GM12872 (cell line): ENCODE results near the gene HOXA4.

ENCODE experiments used
- TF ChIP-seq, protein P1 (sequence below): IDR thresholded peaks from 3 replicates; pipeline ENCODE4 v1.5.1; 2011; ENCODE audit warnings: low read depth, mild to moderate bottlenecking, low read length, moderate library complexity; ENCODE audit not compliant: insufficient read depth

Gene HOXA4

DNA sequence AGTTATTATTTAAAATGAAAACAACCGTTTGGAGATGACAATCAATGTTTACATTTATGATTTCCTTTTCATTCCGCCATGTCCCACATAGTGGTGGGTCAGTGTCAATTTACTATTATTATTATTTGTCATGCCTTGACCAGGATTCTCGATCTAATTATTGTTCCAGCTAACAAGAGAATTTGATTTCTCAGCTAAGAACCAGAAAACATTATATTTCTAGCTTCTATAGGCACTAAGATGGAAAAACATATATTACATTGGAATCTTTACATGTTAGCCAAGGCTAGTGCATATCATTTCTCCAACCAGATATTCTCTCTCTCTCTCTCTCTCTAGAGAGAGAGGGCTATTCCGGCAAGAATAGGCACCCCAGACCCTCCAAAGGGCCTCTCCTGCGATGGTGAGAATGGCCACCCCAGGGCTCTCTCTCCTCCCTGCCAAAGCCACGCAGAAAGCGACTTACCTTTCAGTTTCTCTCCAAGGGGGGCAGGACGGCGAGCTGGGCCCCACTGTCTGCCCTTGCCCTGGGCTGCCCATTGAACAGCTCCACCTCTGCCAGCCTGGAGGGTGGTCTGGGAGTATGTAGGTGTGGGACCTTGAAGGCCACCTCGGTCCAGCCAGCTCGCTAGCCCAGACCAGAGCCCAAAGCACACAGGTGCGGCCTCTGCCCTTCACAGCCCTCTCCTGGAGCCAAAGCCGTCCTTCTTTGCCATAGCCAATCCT, 19.4 kb upstream of the HOXA4 start:
- TF ChIP-seq, protein P1, sequence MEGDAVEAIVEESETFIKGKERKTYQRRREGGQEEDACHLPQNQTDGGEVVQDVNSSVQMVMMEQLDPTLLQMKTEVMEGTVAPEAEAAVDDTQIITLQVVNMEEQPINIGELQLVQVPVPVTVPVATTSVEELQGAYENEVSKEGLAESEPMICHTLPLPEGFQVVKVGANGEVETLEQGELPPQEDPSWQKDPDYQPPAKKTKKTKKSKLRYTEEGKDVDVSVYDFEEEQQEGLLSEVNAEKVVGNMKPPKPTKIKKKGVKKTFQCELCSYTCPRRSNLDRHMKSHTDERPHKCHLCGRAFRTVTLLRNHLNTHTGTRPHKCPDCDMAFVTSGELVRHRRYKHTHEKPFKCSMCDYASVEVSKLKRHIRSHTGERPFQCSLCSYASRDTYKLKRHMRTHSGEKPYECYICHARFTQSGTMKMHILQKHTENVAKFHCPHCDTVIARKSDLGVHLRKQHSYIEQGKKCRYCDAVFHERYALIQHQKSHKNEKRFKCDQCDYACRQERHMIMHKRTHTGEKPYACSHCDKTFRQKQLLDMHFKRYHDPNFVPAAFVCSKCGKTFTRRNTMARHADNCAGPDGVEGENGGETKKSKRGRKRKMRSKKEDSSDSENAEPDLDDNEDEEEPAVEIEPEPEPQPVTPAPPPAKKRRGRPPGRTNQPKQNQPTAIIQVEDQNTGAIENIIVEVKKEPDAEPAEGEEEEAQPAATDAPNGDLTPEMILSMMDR: no peak

DNA sequence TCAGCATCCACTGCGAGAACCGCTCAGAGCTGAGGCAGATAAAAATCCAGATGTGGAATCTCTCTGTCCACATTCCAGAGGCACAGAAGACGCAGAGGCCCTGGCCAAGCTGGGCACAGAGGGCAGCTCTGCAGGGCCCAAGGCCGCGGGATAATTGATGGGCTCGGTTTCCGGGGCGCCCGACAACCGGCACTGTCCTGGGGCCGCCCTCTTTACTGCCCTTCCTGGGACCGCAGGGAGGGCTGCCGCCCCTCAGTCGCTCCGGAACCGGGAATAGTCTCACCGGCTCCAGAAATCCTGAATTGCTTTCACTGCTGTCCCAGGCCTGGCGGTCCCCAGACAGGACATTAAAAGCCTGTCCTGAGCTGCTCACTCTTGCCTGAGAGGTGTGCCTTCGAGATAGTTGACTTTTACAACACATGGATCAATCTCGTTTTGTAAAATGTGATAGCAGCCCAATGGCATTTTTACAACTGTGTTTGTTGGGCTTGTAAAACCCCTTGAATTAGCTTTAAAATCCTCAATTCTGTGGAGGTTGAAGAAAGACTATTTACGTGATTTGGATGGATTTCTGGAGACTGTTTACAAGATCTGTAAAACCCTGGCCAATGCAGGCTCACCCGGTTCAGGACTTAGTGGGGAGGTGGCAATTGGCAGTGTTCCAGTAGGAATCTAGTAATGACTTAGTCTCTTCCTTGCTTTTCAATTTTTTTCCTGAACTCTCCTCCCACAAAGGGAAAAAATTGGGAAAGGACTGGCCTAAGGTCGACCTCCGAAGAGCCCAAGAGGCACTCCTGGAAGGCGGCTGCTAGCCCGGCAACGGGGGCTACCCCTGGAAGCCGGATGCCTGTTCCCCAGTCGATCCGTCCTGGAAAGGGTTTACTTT, 18.4 kb upstream of the HOXA4 start:
- TF ChIP-seq, protein P1: no peak

DNA sequence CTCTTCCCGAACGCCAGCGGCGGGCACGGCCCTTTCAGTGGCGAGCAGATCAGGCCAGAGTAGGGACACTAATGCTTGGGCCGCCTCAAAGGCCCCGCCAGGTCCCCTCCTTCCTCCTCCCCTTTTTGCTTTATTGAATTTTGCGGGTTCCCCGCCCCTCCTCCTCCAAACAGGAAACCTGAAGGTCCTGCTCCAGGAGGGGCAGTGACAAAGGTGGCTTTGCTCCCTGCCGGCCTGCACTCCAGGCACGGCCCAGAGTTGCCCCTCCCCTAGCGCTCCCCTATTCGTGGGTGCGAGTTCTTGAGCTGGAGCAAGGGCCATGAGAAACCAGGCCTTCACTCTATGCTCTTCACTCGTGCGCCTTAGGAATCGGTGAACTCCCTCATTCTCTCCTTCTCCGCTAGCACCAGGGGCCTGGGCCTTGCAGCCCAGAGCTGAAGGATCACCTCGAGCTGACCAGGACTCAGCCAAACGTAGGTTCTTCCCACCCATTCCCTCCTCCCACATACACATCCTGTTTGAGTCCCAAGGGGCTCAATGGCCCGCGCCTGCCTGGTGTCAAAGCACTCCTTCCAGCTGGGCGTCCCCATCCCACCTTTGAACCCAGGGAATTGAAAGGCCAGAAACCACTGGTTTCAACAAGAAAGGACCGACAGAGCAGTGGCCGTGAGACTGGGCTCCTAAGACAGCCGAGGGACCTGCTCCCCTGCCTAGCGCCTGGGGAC, 17.6 kb upstream of the HOXA4 start:
- TF ChIP-seq, protein P1: no peak

DNA sequence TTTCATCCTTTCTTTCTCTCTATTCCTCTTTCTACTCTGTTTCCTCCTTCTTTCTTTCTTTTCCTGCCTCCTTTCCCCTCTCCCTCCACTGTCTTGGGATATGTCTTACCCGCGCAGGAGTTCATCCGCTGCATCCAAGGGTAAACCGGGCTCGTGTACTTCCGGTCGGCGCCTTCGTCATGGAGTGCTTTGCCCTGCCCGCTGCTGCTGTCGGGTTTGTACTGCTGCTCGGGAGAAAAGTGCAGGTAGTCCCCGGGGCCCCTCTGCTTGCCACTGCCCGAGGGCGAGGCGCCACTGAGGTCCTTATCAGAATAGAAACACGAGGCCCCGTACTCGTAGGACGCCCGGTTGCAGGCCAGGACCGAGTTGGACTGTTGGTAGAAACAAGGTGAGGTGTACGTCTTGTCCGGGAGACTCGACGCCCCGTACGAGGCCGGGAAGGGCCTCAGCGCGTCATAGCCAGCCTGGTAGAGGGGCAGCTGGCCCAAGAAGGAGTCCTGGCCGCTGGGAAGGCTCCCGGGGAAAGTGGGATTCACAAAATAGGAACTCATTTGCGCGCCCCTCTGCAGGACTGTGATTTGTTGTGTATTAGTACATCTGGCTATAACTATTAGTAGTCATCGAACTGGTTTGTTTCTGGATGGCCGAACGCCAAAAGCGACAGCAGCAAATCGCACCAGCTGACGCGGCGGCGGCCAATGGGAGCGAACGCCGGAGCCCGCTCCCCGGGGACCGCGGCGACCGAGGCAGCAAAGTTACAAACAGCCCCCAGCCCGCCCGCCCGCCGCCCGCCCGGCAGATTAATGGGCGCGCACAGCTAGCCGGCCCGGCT, 16.9 kb upstream of the HOXA4 start, which contains the start of gene HOXA6:
TSS of gene HOXA6 (minus strand) at position 576 of the 832 bp plus-strand sequence. CDS start at position 551, 25 bp downstream.
- TF ChIP-seq, protein P1: no peak

DNA sequence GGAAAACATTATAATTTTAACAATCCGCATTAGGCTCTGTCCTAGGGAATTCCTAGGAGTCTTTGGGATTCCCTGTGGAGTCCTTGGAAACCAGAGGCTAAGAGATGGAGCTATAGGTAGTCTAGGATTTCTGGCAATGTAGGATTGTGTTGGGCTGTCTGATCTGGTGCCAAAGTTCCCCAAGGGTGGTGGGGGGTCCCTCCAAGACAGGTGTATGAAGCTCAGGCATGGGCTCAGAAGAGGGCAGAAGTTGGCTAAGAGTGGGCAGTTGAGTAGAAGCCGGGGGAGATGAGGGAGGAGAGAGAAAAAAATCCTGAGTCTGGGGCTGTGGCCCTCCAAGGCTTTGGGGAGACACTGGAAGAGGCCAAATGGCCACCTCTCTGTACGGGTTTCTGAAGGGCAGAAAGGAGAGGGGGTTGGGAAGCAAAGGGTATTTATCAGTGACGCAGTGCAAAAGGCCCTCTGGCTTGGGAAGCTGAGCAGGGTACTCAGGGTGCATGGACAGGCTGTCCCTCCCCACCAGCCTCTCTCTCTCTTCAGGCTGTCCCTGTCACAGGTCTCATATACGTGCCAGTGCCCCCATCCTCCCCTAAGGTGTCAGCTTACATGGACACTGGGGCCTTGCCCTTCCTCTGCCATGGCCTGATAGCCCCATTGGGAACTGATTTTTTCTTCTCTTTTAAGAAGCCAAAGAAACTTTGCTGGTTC, 16.1 kb upstream of the HOXA4 start:
- TF ChIP-seq, protein P1: no peak

DNA sequence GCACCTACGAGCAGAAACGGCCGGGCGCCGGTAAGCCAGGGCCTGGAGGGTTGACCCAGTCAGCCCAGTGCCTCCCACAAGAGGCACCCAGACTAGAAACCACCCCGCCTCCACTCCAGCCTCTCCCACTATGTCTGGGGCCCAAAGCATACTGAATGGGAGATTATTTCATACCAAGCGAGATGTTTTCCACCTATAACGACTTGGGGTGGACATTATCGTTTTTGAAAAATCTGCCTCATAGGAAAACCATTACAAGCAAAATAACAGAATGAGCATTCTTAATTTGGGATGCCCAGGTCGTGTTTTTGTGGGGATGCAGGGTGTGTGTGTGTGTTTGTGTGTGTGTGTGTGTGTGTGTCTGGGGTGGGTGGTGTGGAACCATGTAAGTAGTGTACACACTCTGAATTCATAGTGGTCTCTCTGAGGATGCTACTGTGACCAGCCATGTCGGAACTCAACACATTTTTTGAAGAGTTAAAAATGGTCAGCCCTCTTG, 15.4 kb upstream of the HOXA4 start:
- TF ChIP-seq, protein P1: no peak
